Occipital lobe (tissue), 2 donors: ENCODE measurements around the gene RYR2. TPM values are rescaled to one million over a fixed set of nuclear protein-coding genes. Genes with fewer than 3 reads are reported as not detected.

Experiments used
- DNase-seq: peaks from one replicate; lab custom pipeline; 2025; lab: John Stamatoyannopoulos, UW
- total RNA-seq: library from RNA; depleted of rRNA; stranded (reverse); fragments of >200 nt; gene quantifications from one replicate; pipeline ENCODE4 v1.2.3, GENCODE V29; 2014

Gene RYR2
- total RNA-seq, 1 donor from 2014 or later: 40.7 TPM

DNA sequence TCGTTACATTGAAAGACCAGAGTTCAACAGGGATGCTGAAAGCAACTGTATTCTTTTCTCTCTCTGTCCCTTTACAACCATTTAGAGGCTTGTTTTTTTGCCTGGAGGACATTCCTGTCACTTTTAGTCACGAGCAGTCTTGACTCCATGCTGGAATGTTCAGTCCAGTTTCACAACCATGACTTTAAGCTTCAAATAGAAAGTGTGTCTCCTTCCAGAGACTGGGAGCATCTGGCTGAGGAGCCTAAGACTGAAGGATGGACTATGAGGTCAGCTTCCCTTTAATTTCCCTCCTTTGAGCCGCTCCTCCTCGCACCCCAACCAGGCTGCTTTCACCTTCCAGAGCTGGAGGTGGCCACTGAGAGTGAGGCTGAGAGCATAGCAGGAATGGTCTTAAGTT, 10.5 kb upstream of the RYR2 start:
- no peak for DNase-seq

DNA sequence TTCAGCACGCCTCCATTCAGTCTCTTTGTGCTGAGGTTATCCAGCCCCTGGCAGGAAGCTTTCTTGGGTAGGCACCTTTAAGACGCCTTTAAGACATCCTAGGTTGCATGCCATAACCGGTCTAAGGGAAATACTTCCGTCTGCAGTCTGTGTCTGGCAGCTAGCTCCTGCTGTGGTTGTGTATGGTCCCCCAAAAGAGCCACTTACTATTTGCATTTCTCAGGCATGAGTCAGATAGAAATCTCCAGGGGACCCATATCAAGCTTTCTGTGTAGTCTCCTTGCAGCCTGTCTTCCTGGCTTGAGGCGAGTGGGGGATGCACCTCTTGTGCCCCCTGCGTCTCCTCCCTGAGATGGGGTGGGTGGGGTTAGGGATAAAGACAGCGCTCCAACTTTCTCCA, 10.0 kb upstream of the RYR2 start:
- DNase-seq: no peak

DNA sequence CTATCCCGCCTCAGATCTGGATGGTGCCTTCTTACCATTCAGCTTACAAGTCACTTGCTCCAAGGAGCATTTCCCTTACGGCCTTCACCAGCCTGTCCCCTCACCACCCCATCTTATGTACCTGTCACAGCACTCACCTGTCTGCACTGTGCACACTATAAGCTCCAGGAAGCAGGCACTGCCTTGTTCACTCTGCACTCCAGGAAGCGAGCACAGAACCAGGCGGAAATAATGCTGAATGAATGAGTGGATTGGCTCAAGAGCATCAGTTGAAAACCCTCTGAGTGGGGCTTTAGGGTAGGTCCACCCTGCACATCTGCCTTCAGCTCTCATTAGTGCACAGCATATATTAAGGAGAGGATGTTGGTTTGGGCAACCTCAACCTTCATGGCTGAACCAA, 8.9 kb upstream of the RYR2 start:
- no peak for DNase-seq

DNA sequence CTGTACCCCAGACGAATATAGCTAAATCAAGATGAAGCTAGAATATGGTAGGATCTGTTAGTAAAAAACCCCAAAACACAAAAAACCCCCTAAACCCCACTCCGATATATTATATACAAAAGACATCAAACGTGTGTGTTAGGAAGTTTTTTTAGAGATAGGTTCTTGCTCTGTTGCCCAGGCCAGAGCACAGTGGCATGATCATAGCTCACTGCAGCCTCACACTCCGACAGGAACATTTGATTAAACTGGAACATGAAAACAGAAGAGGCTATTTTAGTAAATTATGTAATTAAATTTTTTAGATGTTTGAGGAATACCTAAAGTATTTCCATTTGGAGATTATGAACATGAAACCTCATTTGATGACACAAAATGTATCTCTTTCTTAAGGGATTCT, 8.2 kb upstream of the RYR2 start:
- DNase-seq: no peak

DNA sequence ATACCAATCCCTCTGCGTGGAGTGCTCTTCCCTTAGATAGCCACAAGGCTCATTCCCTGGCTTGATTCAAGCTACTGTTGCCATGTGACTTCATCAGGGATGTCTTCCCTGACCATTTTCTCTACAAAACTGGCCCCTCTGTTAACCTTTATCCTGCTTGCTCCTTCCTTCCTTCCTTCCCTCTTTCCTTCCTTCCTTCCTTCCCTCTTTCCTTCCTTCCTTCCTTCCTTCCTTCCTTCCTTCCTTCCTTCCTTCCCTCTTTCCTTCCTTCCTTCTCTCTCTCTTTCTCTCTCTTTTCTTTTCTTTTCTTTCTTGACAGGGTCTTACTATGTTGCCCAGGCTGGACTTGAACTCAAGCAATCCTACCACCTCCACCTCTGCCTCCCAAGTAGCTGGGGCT, 6.2 kb upstream of the RYR2 start:
- DNase-seq: no peak

DNA sequence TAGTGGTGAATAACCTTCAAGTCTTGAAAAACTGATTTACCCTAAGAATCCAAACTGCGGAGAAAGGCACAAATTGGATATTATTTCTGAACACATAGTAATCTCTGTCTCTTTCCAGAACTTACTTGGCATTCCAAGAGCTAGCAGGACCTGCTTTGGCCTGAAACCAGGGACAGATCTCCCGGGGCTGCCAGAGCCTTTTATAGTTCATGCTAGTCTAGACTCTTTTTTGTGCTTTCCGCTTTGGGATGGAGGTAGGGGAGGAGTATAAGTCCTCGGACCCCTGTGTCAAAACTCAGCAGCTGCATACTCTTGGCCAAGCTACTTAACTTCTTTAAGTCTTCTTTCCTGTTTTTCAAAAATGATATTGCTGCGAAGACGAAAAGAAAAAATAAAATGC, 3.8 kb upstream of the RYR2 start:
- DNase-seq: no peak

DNA sequence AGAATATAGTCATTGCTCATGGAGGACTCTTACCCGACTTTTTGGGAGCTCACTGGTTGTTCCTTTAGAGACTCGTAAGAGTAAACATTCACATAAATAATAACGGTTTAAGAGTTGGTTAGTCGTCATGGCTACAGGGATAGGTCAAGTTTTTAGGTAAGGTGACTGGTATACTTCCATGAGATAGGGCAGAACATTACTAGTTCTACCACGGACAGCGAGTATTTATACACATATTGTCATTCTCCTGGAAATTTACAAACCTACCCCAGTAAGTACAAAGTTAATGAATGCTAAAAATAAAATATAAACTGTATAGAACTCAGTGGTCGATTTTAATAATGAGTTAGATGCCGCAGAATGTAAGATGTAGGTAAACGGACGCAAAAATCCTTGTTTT, 1.2 kb upstream of the RYR2 start:
- no peak for DNase-seq

DNA sequence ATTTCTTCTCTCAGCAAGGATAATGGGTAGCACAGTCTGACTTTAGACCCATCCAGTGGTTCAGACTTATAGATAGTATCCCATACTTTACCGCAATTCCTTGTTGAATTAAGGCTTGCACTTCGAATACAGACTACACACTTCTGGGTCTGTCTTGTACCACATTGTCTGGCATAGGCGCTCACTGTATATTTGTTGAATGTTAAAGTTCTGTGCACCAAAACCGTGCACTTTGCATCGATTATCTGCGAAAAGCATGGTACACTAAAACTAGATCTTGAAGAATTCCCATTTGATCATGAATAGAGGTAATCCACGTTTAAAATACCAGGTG, 556 bp upstream of the RYR2 start:
- DNase-seq: no peak

DNA sequence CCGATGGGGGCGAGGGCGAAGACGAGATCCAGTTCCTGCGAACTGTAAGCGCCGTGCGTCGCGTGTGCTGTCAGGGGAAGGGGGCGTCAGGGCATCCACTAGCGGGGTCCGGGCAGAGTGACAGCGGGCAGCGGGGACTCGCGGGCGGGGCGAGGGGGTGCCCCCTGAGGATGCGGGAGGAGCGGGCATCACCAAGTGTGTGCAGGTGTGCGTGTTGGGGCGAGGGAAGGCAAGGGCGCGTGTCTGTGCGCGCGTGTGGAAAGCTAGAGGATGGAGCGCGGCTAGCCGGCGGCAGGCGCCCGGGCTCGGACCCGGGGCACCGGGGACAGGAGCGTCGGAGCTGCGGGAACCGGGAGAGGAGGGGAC, 525 bp downstream of the RYR2 start:
- DNase-seq: no peak

DNA sequence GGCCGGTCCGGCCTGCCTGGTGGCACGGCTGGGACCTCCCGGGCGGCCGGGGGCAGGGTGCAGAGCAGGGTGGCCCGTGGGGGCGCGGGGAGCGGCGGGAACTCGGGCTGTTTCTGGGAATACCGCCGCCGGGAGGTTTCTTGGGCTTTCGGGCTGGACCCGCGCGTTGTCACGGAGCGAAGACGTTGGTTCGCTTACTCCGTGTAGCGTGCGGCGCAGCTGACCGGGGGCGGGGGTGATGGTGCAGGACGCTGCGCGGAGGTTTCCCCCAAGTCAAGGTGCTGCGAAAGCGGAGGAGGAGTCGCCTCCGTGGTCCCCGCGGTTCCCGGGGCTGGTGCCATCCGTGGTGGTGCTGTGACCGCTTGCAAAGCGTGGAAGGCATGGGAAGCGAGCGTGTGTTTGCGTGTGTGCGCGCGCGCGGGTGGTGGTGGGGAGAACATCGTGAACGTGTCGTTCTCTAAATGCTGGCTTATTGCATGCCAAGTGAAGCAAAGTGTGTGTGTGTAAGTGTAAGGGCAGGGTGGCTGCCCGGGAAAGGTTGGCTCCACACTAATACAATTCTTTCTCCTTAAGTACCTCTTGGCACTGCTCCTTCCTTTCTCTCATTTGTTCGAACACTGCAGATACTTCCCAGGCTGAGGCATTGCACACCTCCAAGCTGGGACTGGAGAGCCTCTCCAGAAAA, 1.1 kb downstream of the RYR2 start:
- DNase-seq: peak; percentile 44

DNA sequence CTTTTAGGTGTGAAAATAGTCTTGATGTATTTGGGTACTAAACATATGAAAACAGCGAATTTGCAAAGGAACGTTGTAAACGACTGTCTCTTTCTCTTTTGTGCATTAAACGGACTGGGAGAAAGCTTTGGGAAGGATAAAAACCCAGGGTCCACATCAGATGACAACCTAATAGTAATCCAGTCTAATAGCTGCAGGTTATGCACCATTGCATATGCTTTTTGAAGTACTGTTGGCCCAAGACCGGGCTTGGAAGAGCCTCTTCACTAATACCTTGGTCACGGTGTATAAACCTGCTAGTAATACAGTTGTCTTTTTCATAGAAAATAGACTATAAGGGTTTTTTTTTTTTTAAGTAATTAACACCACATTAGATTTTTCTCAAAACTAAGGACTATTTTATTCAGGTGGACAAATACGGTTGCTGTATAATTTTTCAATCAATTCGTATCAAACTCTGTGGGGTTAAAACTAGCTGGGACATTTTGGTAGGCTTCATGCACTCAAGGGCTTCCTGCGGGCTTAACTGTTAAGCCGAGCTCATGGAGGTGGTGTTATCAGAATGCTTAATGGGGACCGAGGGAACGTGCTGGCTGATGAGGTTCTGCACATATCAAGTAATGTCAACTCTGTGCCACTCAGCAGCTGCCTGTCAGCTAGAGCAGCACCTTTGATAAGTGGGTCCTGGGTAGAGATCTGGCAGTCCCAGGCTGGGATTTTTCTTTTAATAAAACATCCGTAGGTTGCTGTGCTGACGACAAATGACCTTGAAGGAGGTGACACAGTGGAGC, 2.1 kb downstream of the RYR2 start:
- DNase-seq: no peak

DNA sequence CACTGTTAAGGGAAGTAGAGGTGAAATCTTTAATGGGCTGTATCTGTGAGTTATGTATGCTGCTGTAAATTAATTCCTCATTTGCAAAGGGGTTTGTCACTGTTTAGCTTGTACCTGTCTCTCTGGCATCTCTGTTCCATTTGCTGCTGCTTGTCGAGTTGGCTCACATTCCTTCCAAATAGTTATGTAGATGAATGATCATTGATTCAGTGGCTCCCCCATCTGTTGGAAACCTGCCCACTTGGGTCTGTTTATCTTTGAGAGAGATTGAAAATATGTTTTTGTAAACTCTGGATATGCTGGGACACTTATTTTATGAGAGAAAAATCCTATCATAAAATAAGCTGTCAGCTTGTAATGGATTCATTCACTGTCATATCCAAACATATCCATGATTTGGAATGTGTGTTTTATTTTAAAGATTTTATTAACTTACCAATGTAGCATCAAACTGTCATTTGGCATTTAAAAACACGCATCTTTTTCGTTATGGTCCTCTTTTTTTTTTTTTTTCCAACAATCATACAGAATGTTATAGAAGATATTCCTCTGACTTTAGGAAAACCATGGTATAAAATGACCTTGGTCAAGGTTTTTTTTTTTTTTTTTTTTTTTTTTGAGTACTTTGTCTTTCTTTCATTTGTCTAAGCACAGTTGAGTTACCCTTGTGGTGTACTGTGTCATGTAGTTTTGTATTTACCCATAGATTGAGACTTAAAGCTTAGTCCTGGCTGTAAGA, 3.5 kb downstream of the RYR2 start:
- DNase-seq: no peak

DNA sequence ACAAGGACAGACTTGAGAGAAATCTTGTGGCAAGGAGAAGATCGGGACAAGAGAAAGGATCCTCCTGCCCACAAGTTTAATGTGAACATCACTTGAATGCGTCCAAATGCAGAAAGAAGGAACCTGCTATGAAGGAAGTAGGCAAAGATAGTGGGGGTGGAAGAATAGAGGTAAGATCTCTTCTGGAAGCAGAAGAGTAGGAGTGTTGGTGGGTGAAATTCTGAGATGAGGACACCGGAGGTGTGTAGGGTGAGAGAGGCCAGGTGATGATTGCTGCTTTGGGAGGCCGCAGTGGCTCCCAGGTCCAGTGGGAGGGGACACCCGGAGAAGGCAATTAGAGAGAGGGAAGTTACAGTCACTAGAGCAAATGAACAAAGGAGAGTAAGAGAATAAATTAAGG, 6.8 kb downstream of the RYR2 start:
- no peak for DNase-seq

DNA sequence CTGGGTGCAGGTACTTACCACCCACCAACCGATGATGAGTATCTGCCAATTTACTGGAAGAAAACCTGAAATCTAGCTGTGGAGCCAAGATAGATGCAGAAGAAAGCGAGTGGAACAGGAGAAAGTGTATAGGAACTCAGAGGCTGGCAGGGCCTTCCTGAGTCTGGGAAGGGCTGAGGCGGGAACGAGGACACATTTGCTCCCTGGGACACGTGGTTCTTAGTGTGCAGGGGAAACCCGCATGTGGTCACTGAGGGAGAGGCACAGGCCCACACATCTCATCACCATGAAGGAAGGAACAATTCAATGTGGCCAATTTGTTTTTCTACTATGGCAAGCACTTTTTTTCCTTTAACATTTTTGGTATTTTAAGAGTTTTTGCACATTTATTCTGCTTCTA, 8.2 kb downstream of the RYR2 start:
- DNase-seq: no peak

DNA sequence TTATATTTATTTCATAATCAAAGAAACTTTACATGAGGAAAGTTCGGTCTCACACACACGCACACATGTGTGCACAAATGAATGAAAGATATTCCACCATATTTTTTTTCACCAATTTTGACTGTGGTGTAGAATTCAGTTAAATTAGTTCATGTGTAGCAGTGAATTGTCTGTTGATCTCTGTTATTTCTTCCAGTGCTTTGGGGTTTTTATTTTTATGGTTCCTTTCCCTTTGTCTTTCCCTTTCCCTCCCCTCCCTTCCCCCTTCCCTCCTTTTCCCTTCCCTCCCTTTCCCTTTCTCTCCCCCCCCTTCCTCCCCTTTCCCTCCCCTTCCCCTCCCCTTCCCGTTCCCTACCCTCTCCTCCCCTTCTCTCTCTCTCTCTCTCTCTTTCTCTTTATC, 8.9 kb downstream of the RYR2 start:
- DNase-seq: no peak

DNA sequence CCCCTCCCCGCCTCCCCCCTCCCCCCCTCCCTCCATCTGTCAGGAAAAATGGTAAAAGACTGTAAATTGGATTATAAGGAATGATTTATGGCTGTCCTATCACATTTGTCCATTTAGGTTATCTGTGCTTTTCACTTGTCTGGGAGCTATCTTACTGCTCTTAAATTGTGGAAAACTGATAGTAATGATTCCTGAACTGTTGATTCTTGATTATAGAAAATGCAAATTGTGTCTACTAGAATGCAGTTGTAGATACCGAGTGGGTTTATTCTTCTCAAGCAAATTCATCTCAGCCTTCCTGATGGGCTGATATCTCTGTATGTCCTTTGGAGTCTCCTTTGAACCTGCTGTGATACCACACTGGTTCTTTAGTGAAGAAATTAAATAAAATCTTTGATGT, 12.3 kb downstream of the RYR2 start:
- DNase-seq: no peak

DNA sequence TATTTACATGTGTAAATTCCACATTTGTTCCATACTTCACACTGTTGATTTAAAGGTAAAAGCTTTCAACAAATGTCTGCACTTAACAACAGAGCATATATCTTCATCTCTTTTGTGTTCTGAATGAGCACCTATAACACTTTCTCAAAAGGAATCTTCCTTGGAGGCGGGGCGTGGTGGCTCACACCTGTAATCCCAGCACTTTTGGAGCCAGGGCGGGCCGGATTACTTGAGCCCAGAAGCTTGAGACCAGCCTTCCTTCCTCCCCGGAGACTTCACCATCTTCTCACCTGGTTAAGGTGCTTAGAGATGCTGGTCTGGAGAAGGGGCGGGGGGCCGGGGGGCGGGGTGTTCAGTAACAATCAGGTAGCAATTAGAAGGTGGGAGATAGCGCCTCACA, 16.5 kb downstream of the RYR2 start:
- no peak for DNase-seq

DNA sequence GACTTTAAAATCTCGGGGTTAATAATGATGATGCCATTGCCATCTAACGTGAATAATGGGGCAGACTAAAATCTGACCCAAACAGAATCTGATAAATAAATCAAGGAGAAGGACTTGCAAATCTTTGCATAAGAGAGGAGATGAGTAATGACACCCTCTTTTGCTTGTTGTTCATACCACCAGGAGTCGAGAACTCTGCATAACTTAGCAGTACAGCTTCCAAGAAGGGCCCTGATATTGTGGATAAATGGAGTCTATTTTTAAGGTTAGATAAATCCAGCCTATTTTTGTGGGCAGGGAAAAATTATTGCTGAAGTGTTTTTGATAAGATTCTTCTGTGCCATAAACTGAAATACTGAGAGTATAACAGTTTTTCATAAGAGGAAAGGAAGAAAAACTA, 17.3 kb downstream of the RYR2 start:
- no peak for DNase-seq

DNA sequence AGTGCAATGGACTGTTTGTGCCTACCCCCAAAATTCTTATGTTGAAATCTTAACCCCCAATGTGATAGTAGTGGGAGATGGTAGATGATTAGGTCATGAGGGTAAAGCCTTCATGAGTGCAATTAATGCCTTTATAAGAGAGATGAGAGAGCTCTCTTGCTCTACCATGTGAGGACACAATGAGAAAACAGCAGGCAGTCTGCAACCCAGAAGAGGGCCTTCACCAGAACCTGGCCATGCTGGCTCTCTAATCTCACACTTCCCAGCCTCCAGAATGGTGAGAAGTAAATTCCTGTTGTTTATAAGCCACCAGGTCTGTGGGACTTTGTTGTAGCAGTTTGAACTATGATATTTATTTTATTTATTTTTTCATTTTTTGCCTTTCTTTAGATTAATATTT, 21.0 kb downstream of the RYR2 start:
- DNase-seq: no peak

DNA sequence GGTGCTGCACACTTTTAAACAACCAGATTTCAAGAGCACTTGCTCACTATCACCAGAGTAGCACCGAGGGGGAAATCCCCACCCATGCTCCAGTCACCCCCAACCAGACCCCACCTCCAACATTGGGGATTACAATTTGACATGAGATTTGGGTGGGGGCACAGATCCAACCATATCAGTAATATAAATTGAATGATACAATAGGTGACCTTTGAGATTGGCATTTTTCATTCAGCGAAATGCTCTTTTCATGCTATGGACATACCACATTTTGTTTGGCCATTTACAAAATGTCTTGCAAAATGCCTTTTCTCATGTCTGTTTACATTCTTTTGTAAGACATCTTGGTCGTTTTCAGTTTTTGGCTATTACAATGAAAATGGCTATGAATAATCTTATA, 23.9 kb downstream of the RYR2 start:
- no peak for DNase-seq

DNA sequence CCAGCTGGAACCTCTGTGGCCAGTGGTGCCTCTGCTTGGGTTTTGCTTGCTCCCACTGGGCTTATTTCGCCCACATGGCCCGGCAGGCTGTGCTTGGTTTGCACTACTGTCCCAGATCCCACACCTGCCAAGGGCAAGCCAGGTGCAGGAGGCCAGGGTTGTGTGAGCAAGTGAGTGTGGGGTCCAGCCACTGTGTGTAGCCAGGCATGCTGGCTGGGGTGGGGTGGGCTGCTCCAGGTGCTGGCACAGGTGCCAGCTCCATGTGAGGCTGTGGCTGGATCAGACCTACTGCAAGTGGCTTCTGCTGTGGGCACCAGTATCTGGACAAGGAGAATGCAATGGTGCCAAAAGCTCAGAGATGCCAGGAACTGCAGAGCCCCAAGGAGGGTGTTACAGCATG, 28.5 kb downstream of the RYR2 start:
- no peak for DNase-seq

DNA sequence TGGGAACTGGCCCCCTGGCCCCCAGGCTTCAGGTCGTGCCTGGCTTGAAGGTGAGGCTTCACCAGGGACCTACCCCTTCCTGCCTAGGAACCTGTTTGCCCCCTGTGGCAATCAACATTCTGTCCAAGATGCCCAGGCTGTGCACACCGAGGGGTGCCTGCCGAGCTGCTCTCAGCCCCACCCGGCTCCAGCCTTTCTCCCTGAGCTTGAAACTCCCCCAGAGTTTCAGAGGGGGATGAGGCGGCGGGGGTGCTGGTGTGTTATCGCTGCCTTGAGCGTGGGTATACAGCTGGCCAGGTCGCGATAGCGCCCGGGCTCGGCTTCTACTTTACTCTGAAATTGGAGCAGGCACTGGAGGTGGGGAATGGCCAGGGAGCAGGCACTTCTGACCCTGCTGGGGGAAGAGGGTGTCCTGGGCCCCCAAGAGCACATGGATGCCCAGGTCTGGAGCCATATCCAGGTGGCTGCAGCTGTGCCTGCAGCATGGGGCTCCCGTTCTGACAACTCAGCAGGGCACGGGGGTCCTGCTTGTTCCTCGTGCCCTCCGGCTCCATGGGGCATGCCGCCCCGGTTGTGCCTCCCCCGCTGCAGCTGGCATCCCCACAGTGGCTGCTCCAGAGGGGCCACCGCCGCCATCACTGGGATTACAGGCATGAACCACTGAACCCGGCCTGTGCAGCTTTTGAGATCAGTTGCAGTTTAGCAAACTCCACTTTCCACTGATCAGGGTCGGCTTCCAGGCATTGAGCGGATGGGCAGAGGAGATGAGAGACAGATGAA, 29.8 kb downstream of the RYR2 start:
- no peak for DNase-seq
